Urinary bladder (tissue), 4 donors: Measurements from ENCODE around the gene OTX1. TPM values are rescaled to one million over a fixed set of nuclear protein-coding genes. Genes with fewer than 3 reads are reported as not detected.

Experiments used
- DNase-seq: peaks from one replicate; pipeline ENCODE4 v3.0.0-alpha.2; 2015; ENCODE audit errors: extremely low spot score
- H3K27ac ChIP-seq: one replicate; pipeline ENCODE4 v1.5.1; 2013; ENCODE audit warnings: low read depth, mild to moderate bottlenecking, moderate library complexity
- H3K36me3 ChIP-seq: one replicate; pipeline ENCODE4 v1.6.1; 2013; ENCODE audit warnings: mild to moderate bottlenecking, moderate library complexity; ENCODE audit not compliant: insufficient read depth
- H3K4me1 ChIP-seq: one replicate; pipeline ENCODE4 v1.6.1; 2013; ENCODE audit warnings: mild to moderate bottlenecking, moderate library complexity; ENCODE audit not compliant: insufficient read depth
- H3K4me3 ChIP-seq: one replicate; pipeline ENCODE4 v1.5.1; 2013; ENCODE audit warnings: low read depth, low read length
- WGBS: extraction: QIAGEN DNeasy Blood & Tissue Kit; methylation state at CpG from one replicate; pipeline ENCODE4 v1.1.7; 2013; 5-methylcytosine and 5-hydroxymethylcytosine counted together
- polyA plus RNA-seq: library from polyadenylated mRNA; stranded (reverse); fragments of 200-250 nt; gene quantifications from one replicate; pipeline ENCODE4 v1.2.3, GENCODE V29; 2013
- total RNA-seq: library from RNA; depleted of rRNA; stranded (reverse); fragments of >200 nt; gene quantifications from one replicate; pipeline ENCODE4 v1.2.3, GENCODE V29; 2014
- donor health status: healthy with polysubstance abuse.
- donor health status: healthy.

The OTX1 gene
- total and polyA plus RNA-seq, 2 donors: not detected

DNA sequence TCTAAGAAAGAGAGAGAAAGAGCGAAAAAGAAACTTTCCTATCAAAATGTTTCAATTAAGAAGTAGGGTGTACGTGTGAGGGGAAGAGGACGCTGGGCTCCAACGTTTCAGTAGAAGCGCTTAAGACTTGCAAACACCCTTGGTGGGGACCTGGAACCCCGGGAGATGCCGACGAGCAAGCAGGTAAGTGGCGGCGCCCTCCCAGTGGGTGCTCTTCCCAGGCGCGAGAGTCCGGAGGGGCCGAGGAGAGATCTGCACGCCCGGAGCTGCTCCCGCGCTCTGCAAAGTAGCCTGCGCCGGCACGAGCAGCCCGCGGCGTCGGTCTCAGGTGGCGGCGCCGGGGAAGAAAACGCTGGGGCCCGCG, 678 bp upstream of the OTX1 start:
- H3K4me1 ChIP-seq: no peaks in the 10 kb centered on the region
- 2% methylated on average over 31 of the region's 31 CpGs for WGBS
- no peak for DNase-seq
- H3K36me3 ChIP-seq: peaks cover 2% of the 10 kb centered on the region
- no peak overlapping the region for H3K27ac ChIP-seq
- peak overlapping the region; percentile 46 for H3K4me3 ChIP-seq

DNA sequence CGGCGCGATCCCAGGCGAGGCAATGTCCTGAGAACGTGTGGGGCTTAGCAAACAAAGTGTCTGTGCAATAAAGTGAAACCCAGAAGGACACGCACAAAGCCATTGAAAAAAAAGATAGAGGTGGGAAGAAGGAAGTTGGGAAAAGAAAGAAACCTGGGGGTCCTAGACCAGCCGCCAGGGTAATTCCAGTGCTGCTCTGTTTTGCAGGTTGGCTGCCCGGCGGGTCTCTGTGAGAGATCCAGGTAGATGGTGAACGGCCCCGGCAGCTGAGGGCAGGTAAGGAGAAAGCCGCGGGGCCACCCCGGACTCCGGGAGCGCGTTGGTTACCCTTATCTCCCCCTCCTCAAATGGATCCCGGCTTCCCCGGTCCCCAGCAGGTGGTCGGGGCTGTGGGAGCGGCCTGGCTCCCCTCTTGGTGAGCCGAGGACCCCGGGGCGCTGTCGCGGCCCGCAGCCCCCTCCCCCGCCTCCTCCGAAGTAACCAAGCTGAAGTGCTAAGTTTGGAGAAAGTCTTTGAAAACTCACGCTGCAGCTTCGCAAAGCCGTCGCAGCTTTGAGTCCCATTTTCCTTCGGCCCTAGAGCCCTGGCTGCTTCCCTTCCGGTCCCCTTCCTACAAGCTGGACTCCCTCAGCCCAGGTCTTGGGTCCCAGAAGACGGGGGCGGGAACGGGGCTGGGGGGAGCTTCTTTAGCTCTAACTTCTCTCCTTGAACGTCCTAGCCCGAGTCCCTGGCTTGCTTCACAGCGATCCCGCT, 588 bp downstream of the OTX1 start:
- WGBS: 9% methylated on average over 42 of the region's 42 CpGs
- H3K27ac ChIP-seq: no peak overlapping the region
- H3K36me3 ChIP-seq: peaks cover 2% of the 10 kb centered on the region
- H3K4me1 ChIP-seq: peaks cover 3% of the 10 kb centered on the region
- no peak for DNase-seq
- peak overlapping the region; percentile 46 for H3K4me3 ChIP-seq

DNA sequence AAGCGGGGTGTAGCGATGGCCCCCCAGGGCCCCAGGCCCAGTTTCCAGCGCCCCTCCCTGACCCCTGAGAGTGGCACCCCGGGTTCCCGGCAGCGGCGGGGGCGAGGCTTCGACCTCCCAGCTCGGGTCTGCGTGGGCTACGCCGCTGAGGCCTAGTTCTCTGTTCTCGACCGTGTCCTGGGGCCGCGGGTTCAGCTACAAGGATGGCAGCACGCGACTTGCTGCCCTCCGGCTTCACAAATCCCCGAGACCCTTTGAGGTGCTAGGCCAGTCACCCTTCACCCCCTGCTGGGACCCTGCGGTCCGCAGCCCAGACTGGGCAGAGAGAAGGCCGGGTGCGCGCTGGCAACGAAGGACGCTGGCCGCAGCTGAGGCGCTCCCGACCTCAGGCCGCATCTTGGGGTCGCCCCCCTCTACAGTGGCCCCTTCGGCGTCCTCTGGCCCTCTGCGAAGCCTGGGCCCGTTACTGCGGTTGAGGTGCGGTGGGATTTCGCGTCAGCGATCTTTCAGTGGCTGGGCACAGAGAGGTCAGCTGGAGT, 1.2 kb downstream of the OTX1 start:
- 56% methylated on average over 42 of the region's 42 CpGs for WGBS
- Histone ChIP-seq H3K27ac (no peak overlapping the region), H3K4me1 (peaks cover 3% of the 10 kb centered on the region), H3K36me3 (no peaks in the 10 kb centered on the region), H3K4me3 (no peak overlapping the region)
- no peak for DNase-seq

DNA sequence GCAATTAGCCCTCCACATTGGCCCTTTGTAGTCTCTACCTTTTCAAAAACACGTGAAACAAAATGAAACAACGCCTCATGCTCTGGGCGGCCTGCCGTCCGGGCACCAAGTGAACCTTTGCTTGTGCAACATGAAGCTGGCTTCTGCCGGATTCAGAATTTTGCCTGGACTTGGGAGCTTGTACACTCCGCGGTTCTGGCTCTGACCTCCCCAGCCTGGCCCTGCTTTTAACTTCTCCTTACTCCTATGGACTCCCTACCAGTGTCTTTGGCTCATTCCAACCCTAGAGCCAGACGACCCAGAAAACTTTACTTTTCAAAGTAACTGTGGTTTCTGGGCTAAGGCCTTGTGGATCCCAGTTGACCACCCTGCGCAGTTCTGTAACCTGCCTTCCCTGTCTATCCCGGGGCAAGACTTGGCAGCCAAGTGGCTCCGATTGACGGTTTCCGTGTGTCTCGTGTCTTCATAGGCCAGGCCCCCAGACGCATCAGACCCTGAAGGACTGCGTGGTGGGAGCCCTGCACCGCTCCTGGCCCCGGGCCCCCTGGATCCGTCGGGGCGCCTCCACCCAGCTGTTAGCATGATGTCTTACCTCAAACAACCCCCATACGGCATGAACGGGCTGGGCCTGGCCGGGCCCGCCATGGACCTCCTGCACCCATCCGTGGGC, 1.9 kb downstream of the OTX1 start:
- DNase-seq: no peak
- Histone ChIP-seq H3K4me3 (no peak overlapping the region), H3K27ac (no peak overlapping the region), H3K36me3 (no peaks in the 10 kb centered on the region), H3K4me1 (peaks cover 3% of the 10 kb centered on the region)
- 64% methylated on average over 27 of the region's 27 CpGs for WGBS

DNA sequence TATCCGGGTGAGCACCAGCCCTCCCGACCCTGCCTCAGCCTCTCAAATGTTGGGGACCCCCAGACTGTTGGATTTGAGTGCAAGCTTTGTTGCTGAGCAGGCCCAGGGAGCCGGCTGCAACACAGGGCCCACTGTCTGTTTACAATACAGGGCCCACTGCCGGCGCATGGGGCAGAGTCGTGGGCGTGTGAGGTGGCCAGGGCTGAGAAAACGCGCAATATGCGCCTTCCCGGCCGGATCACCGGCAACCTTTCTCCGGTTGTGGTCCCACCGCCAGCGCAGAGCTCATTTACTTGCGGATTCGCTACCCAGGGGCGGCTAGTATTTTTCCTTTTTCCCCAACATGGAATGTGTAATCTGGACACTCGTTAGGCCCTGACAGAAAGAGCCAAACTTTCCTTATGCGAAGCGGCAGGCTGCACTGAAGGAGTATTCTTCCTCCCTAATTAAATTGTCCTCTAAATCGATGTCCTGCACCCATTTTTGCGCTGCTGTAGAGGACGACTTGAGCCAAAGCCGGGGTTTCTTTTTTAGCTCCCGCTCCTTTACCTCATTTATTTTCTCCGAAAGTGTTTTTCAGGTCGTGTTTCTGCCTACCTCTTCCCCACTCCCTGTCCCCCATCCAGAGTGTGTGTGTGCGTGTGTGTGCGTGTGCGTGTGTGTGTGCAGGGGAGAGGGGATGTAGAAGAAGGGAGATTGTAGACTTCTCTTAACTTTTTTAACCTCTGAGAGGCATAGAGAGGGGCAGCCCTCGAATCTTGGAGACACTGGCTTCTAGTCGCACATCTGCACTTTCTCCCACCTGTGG, 2.7 kb downstream of the OTX1 start:
- H3K27ac ChIP-seq: no peak overlapping the region
- WGBS: 44% methylated on average over 34 of the region's 34 CpGs
- H3K4me1 ChIP-seq: peaks cover 3% of the 10 kb centered on the region
- H3K4me3 ChIP-seq: no peak overlapping the region
- H3K36me3 ChIP-seq: no peaks in the 10 kb centered on the region
- no peak for DNase-seq

DNA sequence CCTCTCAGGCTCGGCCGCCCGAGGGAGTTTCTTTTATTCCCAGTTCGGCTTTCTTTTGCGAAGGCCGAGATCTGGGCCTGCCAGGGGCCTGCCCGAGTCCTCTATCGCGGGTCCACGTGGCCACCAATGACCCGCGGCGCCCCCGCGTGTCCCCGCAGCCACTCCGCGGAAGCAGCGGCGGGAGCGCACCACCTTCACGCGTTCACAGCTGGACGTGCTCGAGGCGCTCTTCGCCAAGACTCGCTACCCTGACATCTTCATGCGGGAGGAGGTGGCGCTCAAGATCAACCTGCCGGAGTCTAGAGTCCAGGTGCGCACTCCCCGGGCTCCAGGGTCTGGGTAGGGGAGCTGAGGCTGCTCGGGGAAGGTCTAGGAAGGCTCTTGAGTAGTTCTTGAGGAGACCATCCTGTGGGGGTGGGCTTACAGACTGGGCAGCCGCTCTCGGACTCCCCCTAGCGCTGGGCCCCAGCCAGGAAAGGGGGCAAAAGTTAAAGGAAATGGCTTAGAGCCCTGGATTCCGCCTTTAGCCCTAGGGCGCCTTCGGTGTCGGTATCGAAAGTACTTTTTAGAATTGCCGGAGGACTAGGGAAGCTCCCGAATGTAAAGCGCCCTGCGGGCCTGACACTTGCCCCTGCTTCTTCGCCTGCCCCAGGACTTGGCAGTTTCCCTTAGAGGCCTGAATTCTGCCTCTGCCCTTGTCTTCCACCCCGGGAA, 3.4 kb downstream of the OTX1 start:
- Histone ChIP-seq H3K4me3 (peak overlapping the region; percentile 26), H3K27ac (no peak overlapping the region), H3K36me3 (no peaks in the 10 kb centered on the region), H3K4me1 (peaks cover 3% of the 10 kb centered on the region)
- no peak for DNase-seq
- 5% methylated on average over 48 of the region's 48 CpGs for WGBS

DNA sequence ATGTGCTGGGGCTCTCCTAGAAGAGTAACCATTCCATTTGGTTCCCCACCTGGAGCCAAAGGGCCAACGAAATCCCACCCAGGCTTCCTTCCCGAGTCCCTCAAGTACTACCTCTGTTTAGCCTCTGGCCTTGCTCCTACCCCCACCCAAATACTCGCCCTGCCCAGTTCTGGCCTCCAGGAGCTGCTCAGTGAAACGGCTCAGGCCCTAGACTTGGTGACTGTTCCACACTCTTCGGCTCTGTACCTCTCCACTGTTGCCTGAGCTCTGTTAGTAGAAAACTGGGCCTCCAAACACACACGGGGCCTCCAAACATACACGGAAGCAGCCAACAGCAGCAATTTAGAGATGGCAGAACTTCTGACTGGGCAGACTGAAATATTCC, 4.2 kb downstream of the OTX1 start:
- Histone ChIP-seq H3K4me3 (no peak overlapping the region), H3K27ac (no peak overlapping the region), H3K36me3 (no peaks in the 10 kb centered on the region), H3K4me1 (peaks cover 3% of the 10 kb centered on the region)
- 24% methylated on average over 7 of the region's 7 CpGs for WGBS
- no peak for DNase-seq

DNA sequence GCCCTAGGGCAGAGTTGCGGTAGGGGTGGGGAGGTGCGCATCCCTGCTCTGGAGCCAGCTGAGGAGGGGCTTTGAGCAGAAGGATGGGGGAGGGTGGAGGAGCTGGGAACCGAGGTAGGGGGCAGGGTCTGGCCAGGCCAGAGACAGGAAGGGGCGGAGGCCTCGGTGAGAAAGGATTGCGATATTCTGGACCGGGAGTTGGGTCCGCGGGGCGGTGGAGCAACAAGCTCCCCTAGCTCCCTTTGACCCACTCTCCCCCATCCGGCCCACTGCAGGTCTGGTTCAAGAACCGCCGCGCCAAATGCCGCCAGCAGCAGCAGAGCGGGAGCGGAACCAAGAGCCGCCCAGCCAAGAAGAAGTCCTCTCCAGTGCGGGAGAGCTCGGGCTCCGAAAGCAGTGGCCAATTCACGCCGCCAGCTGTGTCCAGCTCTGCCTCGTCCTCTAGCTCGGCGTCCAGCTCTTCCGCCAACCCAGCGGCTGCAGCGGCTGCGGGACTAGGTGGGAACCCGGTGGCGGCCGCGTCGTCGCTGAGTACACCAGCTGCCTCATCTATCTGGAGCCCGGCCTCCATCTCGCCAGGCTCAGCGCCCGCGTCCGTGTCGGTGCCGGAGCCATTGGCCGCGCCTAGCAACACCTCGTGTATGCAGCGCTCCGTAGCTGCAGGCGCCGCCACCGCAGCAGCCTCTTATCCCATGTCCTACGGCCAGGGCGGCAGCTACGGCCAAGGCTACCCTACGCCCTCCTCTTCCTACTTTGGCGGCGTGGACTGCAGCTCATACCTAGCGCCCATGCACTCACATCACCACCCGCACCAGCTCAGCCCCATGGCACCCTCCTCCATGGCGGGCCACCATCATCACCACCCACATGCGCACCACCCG, 4.8 kb downstream of the OTX1 start:
- DNase-seq: no peak
- 5% methylated on average over 63 of the region's 63 CpGs for WGBS
- Histone ChIP-seq H3K27ac (no peak overlapping the region), H3K4me1 (peaks cover 3% of the 10 kb centered on the region), H3K4me3 (peak overlapping the region; percentile 4), H3K36me3 (no peaks in the 10 kb centered on the region)

DNA sequence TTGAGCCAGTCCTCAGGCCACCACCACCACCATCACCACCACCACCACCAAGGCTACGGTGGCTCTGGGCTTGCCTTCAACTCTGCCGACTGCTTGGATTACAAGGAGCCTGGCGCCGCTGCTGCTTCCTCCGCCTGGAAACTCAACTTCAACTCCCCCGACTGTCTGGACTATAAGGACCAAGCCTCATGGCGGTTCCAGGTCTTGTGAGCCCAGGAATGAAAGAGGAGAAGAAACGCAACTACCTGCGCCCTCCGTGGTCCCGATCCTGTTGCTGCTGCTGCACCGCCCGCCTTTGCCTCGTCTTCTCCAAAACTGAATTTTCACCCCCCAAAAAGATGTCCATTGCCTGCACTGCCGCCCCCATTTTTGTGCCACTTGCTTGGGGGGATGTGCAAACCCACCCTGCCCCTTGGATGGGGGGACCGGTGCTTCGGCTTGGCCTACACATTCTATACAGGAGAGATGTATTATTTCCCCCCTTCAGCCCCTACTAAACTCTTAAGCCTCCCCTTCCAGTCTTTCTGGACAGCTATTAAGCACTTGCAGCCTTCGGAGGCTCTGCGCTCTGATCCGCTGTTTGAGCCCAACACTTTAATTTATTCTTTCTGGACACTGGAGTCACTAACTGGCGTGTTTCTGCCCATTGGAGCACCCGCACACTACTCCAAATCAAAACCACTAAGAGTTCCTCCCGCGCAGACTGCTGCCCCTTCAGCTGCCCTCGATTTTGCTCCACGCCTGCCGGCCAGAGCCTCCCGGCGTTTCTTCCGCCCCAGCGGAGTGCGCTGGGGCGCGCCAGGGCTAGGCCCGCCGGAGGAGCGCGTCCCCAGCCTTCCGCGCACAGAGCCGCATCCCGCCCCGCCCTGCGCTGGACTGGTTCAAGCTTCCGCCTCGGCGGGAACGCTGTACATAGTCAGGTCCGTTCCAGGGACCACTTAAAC, 5.7 kb downstream of the OTX1 start:
- Histone ChIP-seq H3K36me3 (no peaks in the 10 kb centered on the region), H3K27ac (no peak overlapping the region), H3K4me3 (no peak overlapping the region), H3K4me1 (peaks cover 3% of the 10 kb centered on the region)
- DNase-seq: no peak
- WGBS: 7% methylated on average over 49 of the region's 49 CpGs

DNA sequence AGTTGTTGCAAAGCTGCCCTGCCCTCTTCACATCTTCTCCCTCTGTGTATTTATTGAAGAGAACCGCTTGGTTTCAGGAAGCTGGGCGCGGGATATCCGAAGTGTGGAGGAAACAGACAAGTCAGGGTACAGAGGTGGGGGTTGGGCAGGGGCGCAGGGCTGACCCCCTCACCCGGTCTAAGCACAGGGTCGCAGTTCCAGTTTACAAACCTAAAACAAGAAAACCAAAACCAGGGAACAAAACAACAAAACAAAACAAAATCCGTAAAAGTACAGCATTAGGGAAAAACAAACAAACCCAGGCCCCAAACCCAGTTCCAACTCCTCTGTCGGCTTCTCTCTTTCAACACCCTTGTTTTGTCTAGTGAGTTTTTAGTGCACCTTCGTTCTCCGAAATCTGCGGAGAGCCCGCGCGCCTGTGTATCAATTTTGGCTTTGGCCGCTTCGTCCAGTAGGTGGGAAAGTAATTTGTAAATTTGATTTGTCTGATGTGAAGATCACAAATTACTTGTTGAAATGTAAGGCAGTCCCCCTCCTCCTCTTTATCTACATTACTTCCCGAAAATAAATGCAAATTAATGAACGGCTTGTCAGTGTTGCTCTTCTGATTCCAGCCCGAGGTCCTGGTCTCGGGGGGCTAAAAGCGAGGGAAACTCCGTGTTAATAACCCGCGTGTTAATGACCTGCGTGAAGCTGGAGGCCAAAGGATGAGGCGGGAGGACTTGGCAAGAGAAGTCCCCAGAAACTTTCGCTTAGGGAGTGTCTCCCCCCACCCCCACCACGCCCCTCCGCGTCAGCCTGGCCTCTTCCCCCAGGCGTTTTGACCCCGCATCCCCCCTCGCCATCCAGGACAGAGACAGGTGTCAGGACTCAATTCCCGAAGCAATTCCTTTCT, 6.9 kb downstream of the OTX1 start:
- no peaks in the 10 kb centered on the region for H3K36me3 ChIP-seq
- peaks cover 3% of the 10 kb centered on the region for H3K4me1 ChIP-seq
- WGBS: 10% methylated on average over 35 of the region's 35 CpGs
- DNase-seq: no peak
- no peak overlapping the region for H3K27ac ChIP-seq
- no peak overlapping the region for H3K4me3 ChIP-seq
